ENCODE measurements around the gene PTGER3.

DNA sequence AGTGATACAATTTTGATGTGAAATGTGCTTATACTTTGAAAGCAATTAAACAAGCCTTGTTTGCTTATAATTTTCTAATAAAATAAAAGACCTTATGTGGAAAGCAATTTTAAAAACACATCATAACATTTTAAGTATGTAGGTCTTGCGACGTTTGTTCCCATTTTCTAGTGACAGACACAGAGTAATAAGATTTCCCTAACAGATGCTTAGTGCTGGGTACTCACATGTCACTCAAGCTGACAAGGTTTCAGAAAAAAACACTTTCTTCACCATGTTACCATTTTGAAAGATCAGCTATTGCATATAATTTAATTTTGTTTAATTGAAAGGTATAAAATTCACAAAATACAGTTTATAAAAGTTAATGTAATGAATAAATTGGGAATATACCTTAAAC, 47.3 kb upstream of the PTGER3 start:
- no peak for TF ChIP-seq ELF1 (IDR thresholded peaks at IDR 0.05)
- TF ChIP-seq, protein P1, sequence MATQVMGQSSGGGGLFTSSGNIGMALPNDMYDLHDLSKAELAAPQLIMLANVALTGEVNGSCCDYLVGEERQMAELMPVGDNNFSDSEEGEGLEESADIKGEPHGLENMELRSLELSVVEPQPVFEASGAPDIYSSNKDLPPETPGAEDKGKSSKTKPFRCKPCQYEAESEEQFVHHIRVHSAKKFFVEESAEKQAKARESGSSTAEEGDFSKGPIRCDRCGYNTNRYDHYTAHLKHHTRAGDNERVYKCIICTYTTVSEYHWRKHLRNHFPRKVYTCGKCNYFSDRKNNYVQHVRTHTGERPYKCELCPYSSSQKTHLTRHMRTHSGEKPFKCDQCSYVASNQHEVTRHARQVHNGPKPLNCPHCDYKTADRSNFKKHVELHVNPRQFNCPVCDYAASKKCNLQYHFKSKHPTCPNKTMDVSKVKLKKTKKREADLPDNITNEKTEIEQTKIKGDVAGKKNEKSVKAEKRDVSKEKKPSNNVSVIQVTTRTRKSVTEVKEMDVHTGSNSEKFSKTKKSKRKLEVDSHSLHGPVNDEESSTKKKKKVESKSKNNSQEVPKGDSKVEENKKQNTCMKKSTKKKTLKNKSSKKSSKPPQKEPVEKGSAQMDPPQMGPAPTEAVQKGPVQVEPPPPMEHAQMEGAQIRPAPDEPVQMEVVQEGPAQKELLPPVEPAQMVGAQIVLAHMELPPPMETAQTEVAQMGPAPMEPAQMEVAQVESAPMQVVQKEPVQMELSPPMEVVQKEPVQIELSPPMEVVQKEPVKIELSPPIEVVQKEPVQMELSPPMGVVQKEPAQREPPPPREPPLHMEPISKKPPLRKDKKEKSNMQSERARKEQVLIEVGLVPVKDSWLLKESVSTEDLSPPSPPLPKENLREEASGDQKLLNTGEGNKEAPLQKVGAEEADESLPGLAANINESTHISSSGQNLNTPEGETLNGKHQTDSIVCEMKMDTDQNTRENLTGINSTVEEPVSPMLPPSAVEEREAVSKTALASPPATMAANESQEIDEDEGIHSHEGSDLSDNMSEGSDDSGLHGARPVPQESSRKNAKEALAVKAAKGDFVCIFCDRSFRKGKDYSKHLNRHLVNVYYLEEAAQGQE (IDR thresholded peaks at IDR 0.05; ENCODE audit: low read depth, low read length), result no peak
- no peak for TF ChIP-seq SIN3A (IDR thresholded peaks at IDR 0.05; ENCODE audit: borderline replicate concordance, low read depth, low read length)
- no peak for TF ChIP-seq CTCF (IDR thresholded peaks at IDR 0.05)
- TF ChIP-seq GABPA (IDR thresholded peaks at IDR 0.05; ENCODE audit: low read depth), result no peak
- no peak for TF ChIP-seq POLR2AphosphoS5 (IDR thresholded peaks at IDR 0.05; ENCODE audit: low read depth, low read length)
- TF ChIP-seq RCOR1 (IDR thresholded peaks at IDR 0.05; ENCODE audit: low read length), result no peak
- no peak for TF ChIP-seq FOXJ3 (CRISPR knock-in tag; IDR thresholded peaks at IDR 0.05)

Measured in SK-N-SH (cell line).